Osteocyte (in vitro differentiated cells): ENCODE data around the gene ZNF428. TPM values are rescaled to one million over a fixed set of nuclear protein-coding genes. Genes with fewer than 3 reads are reported as not detected.
A peak's percentile ranks its signal among the peaks of the same experiment; 100 is the strongest.

Experiments
- DNase-seq: peaks from one replicate; pipeline ENCODE4 v3.0.0; 2021; ENCODE audit warnings: mixed read lengths; ENCODE audit not compliant: unreplicated experiment; ENCODE audit errors: extremely low spot score
- H3K27ac Mint-ChIP-seq: one replicate; pipeline ENCODE4 v1.8.0; 2021; ENCODE audit warnings: mild to moderate bottlenecking, mixed read lengths; ENCODE audit not compliant: unreplicated experiment
- H3K27me3 Mint-ChIP-seq: one replicate; pipeline ENCODE4 v1.8.0; 2021; ENCODE audit warnings: mixed read lengths; ENCODE audit not compliant: unreplicated experiment
- H3K36me3 Mint-ChIP-seq: one replicate; pipeline ENCODE4 v1.8.0; 2021; ENCODE audit warnings: mixed read lengths; ENCODE audit not compliant: unreplicated experiment
- H3K4me1 Mint-ChIP-seq: one replicate; pipeline ENCODE4 v1.8.0; 2021; ENCODE audit warnings: mixed read lengths; ENCODE audit not compliant: unreplicated experiment
- H3K4me3 Mint-ChIP-seq: one replicate; pipeline ENCODE4 v1.8.0; 2021; ENCODE audit warnings: mild to moderate bottlenecking, moderate library complexity, mixed read lengths; ENCODE audit not compliant: unreplicated experiment
- H3K9me3 Mint-ChIP-seq: one replicate; pipeline ENCODE4 v1.8.0; 2021; ENCODE audit warnings: mixed read lengths; ENCODE audit not compliant: unreplicated experiment
- total RNA-seq: library from RNA; stranded (reverse); gene quantifications from 2 replicates; pipeline ENCODE4 v1.2.1, GENCODE V29; 2021
- TF ChIP-seq, protein P1 (sequence below): fragments of 200-600 bp; sonication (generic); IDR thresholded peaks from 2 replicates; pipeline ENCODE4 v1.5.0; 2021; ENCODE audit warnings: antibody characterized with exemption, mild to moderate bottlenecking, moderate library complexity

The ZNF428 gene
- total RNA-seq, 1 donor from 2014 or later = 74.1 TPM

DNA sequence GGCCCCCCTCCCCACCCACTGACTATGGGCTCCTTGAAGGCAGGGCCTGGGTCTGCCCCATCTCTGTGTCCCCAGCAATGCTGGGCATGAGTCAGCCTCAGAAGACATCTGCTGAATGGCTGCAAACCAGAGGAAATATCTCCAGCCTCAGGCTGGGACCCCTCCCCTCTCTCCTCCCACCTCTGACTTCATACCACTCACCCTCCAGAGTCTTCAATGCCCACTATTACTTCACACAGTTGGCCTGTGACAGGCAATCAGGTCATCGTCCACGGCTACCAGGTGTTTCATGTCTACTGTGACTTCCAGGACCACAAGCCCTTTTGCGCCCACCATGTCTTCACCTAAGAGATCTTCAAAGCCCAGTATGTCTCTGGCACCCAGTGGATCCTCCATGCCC is 7.6 kb downstream of the ZNF428 start, which contains the start of gene SRRM5:
Gene SRRM5, plus strand, starts transcription at position 301 of the 400 bp plus-strand sequence. Its CDS starts 34 bp downstream, at position 335.
- DNase-seq = no peak
- Mint-ChIP-seq H3K4me1 (peaks cover 18% of the 10 kb centered on the region), H3K27ac (peak within 1 kb of the TSS; percentile 56), H3K27me3 (no peaks in the 10 kb centered on the region), H3K4me3 (no peak within 1 kb of the TSS), H3K9me3 (no peaks in the 10 kb centered on the region), H3K36me3 (peaks cover 33% of the 10 kb centered on the region)
- TF ChIP-seq, protein P1, sequence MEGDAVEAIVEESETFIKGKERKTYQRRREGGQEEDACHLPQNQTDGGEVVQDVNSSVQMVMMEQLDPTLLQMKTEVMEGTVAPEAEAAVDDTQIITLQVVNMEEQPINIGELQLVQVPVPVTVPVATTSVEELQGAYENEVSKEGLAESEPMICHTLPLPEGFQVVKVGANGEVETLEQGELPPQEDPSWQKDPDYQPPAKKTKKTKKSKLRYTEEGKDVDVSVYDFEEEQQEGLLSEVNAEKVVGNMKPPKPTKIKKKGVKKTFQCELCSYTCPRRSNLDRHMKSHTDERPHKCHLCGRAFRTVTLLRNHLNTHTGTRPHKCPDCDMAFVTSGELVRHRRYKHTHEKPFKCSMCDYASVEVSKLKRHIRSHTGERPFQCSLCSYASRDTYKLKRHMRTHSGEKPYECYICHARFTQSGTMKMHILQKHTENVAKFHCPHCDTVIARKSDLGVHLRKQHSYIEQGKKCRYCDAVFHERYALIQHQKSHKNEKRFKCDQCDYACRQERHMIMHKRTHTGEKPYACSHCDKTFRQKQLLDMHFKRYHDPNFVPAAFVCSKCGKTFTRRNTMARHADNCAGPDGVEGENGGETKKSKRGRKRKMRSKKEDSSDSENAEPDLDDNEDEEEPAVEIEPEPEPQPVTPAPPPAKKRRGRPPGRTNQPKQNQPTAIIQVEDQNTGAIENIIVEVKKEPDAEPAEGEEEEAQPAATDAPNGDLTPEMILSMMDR = no peak

GRCh38 chr19:43610493-43610892 is 8.9 kb downstream of the ZNF428 start:
- no peak for DNase-seq
- Mint-ChIP-seq H3K36me3 (peaks cover 35% of the 10 kb centered on the region), H3K27me3 (no peaks in the 10 kb centered on the region), H3K4me3 (no peak overlapping the region), H3K4me1 (peaks cover 15% of the 10 kb centered on the region), H3K27ac (peak overlapping the region; percentile 56), H3K9me3 (no peaks in the 10 kb centered on the region)
- TF ChIP-seq, protein P1 = no peak

DNA sequence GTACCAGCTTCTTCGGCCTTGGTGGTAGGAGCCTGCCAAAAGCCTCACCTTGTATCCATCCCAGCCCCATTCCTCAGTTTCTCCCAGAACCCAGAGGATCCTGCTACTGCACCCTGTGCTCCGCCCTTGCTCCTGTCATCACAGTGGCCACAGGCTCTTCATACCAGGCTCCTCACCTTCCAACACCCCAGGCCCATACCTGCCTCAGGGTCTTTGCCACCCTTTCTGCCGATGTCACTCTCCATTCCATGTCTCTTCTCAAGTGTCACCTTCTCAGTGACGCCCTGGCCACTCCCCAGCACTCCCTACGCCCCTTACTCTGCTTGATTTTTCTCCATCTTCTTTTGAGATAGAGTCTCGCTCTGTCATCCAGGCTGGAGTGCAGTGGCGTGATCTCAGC is 9.6 kb downstream of the ZNF428 start:
- Mint-ChIP-seq H3K36me3 (peaks cover 35% of the 10 kb centered on the region), H3K4me1 (peaks cover 15% of the 10 kb centered on the region), H3K27me3 (no peaks in the 10 kb centered on the region), H3K4me3 (no peak overlapping the region), H3K9me3 (no peaks in the 10 kb centered on the region), H3K27ac (no peak overlapping the region)
- DNase-seq = no peak
- TF ChIP-seq, protein P1 = no peak

GRCh38 chr19:43607238-43608205 is 11.9 kb downstream of the ZNF428 start:
- Mint-ChIP-seq H3K36me3 (peaks cover 18% of the 10 kb centered on the region), H3K27ac (no peak overlapping the region)
- DNase-seq = no peak

More at GRCh38 chr19:43607238-43608205, 11.9 kb downstream of the ZNF428 start:
- no peak overlapping the region for H3K4me3 Mint-ChIP-seq
- no peaks in the 10 kb centered on the region for H3K27me3 Mint-ChIP-seq
- TF ChIP-seq, protein P1 = no peak
- no peaks in the 10 kb centered on the region for H3K9me3 Mint-ChIP-seq
- peaks cover 15% of the 10 kb centered on the region for H3K4me1 Mint-ChIP-seq
